Measurements from ENCODE around the gene NDUFA13.

The NDUFA13 gene

GRCh38 chr19:19549804-19550464 is 33.9 kb downstream of the NDUFA13 start:
- DNase-seq = no peak

GRCh38 chr19:19550485-19550929 is 34.5 kb downstream of the NDUFA13 start:
- no peak for DNase-seq

- no peak for DNase-seq
Observed at GRCh38 chr19:19550972-19551852, 35.2 kb downstream of the NDUFA13 start.

- DNase-seq = no peak
Observed at GRCh38 chr19:19551853-19552192, 35.8 kb downstream of the NDUFA13 start.

- no peak for DNase-seq
Observed at GRCh38 chr19:19552798-19553197, 36.8 kb downstream of the NDUFA13 start.

- no peak for DNase-seq
Observed at GRCh38 chr19:19553670-19554069, 37.6 kb downstream of the NDUFA13 start.

GRCh38 chr19:19554074-19555023 is 38.3 kb downstream of the NDUFA13 start:
- no peak for DNase-seq

GRCh38 chr19:19558055-19558454 is 42.0 kb downstream of the NDUFA13 start:
- no peak for DNase-seq

GRCh38 chr19:19558636-19559035 is 42.6 kb downstream of the NDUFA13 start:
- DNase-seq = no peak

- DNase-seq = no peak
Observed at GRCh38 chr19:19559931-19560330, 43.9 kb downstream of the NDUFA13 start.

GRCh38 chr19:19561946-19562664 is 46.1 kb downstream of the NDUFA13 start:
- DNase-seq = no peak

GRCh38 chr19:19562665-19563347 is 46.8 kb downstream of the NDUFA13 start:
- DNase-seq = no peak

GRCh38 chr19:19563348-19563848 is 47.4 kb downstream of the NDUFA13 start:
- no peak for DNase-seq

- no peak for DNase-seq
Observed at GRCh38 chr19:19566306-19566705, 50.3 kb downstream of the NDUFA13 start.

GRCh38 chr19:19567391-19567790 is 51.4 kb downstream of the NDUFA13 start:
- no peak for DNase-seq

- no peak for DNase-seq
Observed at GRCh38 chr19:19568802-19569756, 53.1 kb downstream of the NDUFA13 start.

- DNase-seq = no peak
Observed at GRCh38 chr19:19570571-19570970, 54.5 kb downstream of the NDUFA13 start.

GRCh38 chr19:19571071-19571786 is 55.2 kb downstream of the NDUFA13 start:
- no peak for DNase-seq

GRCh38 chr19:19575411-19575810 is 59.4 kb downstream of the NDUFA13 start:
- no peak for DNase-seq
